ENCODE data around the gene PNCK.
"Not testable (repeated sequence)": the region's sequence is repeated elsewhere in the genome, so short reads cannot be mapped to it uniquely, and the experiment has no call there.

PNCK gene

DNA sequence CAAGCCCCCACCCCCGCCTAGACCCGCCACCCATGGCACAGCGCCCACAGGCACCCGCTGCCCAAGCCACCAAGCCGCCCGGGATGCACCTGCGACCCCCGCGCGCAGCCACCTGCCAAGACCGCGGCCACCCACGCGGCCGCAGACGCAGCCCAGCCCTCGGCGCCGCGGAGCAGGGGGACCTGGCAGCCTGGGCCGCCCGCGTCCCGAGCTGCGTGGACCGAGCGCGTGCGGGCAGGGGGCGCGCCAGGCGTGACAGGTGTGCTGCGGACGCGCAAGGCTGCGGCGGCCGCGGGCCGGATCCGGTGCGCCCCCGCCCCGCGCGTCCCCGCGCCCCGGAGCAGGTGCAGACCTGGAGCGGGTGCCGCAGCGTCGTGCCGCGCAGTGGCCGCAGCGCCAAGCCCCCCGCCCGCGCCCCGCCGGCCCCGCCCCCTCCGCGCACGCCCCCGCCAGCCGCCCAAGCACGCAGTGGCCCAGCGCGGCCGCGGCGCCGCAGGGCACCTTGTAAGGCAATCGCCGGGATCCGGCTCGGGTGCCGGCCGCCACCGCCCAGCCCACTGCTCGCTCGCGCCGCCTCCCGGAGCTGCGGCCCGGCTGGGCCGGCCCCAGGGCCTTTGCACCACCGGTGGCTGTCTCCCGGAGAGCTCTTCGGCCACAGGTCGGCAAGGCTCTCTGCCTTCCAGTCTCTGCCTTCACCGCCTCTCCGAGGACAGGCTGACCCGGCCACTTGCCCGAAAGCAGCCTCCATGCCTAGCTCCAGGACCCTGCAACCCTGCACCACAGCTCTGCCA is at the start of gene PNCK:
Gene PNCK (minus strand): TSS at position 386 of the 791 bp plus-strand sequence. CDS start 737 bp downstream, outside the sequence.
- no peak for DNase-seq

DNA sequence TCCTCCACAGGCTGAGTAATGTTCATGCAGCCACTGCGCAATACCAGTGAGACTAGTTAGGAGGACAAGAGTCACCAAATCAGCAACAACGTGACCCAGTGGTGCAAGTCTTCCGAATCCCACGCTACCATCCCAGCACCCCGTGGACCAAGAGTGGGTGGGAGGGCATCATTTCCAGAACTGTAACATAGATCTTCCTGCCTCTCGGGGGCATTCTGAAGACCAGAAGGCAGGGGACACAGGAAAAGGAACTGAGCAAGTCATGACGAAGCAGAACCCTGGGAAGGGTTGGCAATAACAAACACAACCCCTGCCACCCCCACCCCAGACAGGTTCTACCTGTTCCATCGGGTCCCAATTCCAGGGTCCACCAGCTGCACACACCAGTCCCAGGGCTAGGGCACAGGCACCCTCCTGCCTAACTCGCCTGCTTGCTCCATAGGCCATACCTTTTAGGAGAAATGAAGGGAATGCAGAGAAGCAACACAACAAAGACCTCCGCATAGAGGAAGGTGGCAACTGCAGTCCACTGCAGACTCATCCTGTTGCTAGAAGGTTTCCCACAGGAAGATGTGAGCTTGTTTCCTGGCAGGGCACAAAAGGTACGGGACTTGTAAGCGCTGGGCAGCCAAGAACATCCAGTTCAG is 49.2 kb upstream of the PNCK start:
- no peak for DNase-seq

DNA sequence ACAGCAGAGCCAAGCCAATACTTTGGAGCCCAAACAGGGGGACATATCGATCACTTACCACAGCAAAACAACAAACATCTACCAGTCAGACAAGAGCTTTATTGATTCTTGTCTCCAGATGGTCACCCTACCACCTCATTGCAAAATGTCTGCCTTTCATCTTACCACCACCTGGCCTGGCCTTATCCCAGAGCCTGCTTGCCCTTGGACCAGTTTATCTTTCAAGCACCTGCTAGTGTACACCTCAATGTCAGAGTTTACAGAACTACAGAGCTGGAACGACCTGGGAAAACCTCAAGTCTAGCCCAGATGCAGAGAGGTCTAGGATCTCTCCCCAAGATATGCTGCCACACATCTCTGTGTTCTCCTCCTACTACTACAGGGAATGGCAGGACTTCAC is 46.1 kb upstream of the PNCK start:
- DNase-seq = no peak

DNA sequence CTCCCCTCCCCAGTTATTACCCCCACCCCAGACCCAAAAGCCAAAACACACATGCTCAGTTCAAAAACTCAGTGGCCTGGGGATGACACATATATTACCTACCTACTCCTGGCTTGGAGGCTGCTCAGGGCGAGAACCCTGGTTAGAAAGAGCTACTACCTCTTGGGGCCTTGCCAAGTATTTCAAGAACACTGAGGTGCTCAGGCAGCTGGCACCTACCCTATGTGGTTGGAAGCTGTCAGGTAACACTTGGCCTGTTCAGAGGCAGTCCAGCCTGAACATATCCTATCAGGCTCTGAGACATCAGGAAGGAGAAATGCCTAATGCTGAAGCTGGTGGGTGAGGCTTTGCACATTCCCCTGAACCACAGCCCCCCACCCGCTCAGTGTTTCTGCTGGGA is 45.6 kb upstream of the PNCK start:
- no peak for DNase-seq

DNA sequence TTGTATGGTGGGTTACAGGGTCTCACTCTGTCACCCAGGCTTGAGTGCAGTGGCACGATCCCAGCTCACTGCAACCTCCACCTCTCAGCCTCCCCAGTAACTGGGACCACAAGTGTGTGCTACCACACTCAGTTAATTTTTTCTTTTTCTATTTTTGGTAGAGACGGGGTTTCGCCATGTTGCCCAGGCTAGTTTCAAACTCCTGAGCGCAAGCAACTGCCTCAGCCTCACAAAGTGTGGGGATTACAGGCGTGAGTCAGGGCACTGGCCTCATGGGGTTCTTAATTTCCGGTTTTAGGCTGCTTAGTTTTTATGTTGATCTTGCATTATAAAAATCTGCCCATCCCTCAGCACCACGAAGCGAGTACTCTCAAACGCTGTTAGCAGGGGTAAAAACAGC is 43.8 kb upstream of the PNCK start:
- no peak for DNase-seq

DNA sequence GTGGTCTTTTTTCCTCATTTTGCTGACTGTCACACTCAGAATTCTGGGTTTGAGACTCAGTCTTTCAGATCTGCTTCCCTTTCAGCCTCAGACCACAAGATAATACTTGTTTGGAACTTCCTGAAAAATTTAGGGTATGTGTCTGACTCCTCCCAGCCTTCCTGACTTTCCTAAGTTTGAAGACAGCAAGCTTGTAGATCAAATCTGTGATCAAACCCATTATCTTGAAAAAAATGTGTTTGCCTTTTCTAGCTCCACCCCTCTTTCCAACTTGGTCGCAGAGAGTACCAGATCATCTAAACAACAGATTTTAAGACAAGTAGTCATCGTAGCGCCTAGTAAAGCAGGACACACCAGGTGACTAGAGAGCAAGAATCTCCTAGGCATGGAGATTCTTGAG is 40.6 kb upstream of the PNCK start:
- no peak for DNase-seq

DNA sequence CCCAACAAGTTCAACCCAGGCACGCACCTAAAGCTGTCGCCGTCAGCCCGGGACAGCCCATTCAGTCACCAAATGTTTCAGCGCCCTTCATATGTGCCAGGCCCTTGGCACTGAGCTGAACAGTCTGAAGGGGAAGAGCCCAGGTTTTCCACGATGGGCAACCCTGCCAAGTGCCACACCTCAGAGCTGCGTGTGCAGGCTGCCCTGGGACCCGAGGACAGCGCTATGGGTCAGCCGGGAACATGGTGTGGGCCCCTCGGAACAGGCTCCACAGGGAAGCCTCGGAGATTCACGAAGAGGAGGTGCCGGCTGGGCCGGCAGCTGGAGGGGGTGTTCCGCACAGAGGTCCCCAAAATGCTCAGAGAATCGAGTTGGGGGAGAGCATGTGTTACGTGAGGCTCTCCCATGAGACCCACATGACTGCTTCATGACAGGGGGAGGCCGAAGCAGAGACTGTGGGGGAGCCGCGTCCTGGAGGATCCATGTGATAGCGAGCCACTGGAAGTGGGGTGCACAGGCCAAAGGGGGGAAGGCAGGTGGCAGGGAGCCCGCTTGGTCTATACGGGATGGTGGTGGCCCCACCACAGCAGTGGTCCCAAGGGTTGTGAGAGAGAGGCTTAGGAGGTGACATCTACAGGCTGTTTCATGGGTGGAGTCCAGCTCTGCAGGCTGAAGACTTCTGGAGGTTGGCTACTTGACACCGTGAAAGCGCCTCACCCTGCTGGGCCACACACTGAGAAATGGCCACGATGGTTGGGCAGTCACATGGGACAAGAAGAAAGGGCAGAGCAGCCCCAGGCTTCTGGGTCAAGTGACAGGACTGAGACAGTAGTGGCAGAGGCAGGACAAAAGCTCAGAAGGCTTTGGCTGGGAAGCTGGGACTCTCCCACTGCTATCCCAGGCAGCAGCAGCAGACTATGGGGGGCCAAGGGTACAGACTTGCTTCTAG is 36.4 kb upstream of the PNCK start:
- DNase-seq = no peak

DNA sequence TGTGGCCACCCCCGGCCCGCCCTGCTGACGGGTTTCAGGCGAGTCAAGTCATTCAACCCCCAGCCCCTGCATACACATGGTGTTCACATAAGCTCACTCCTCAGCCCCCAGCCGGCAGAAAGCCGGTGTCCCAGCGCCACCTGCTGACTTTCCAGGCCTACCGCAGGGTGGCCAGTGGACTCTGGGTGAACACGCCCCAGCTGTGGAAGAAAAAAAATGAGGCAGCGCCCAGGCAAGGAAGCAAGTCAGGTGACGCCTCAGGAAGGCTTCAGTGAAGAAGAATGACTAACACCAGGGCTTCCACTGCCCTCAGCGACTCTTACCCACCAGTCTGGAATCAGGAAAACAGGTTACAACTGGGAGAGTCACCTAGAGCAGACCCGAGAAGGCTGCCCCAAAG is 34.8 kb upstream of the PNCK start:
- DNase-seq = no peak

DNA sequence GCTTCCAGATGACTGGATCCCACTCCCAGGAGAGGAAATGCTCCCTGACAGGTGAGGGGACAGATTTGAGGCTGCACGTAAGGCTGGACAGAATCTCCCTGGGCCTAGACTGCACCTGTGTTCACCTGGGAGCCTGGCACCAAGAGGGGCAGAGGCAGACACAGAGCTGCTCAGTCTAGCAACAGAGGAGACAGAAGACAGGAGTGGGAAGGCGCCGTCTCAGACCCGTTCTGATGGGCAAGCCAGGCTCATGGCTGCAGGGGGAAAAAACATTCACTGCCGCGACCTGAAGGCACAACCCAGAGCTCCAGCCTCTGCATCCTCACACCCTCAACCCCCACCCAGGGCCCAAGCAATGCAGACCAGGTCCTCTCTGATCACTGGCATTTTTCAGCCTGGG is 33.8 kb upstream of the PNCK start:
- DNase-seq = no peak

DNA sequence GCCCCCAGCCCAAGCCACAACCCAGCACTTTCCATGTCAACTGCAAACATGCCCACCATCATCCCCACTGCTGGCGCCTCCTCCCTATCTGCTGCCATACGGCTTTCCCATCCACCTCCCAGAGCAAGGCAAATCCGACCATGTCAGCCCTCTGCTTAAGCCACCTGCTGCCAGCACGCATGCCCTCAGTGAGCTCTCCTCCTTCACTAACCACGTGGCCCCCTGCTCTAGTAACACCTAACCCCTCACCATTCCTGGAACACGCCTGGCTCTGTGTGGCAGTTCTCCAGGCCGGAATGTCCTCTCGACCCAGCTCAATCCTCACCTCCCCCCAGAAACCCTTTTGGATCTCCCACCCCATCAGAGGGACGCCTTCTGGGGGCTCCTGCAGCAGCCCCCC is 33.2 kb upstream of the PNCK start:
- no peak for DNase-seq

DNA sequence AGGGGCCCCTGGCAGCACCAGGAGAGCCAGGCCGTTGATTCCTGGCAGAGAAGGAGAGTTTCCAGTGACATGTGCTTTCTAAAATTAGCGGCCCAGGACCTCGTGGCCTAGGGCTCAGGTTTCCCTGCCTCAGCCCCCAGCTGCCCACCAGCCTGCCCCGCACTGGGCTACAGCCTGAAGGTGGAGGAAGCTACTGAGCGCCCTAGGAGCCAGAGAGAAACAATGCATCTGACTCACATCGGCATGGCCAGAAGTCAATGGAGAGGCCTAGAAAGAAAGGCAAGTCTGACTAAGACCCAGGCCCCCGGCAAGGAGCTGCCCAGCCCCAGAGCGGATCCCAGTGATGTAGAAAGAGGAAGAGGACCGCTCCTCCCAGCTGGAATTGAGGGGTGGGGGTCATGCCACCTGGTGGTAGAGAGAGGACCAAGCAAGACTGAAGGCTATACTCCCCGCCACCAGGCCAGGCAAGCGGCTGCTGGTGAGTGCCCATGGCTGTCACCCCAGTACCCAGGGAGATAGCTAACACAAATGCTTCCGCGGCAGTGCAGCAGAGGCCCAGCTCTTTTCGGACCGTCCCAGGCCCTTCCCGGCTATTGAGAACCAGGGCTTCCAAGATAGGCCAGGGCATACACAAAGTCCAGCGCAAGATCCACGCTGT is 31.9 kb upstream of the PNCK start:
- DNase-seq = not testable (repeated sequence)

DNA sequence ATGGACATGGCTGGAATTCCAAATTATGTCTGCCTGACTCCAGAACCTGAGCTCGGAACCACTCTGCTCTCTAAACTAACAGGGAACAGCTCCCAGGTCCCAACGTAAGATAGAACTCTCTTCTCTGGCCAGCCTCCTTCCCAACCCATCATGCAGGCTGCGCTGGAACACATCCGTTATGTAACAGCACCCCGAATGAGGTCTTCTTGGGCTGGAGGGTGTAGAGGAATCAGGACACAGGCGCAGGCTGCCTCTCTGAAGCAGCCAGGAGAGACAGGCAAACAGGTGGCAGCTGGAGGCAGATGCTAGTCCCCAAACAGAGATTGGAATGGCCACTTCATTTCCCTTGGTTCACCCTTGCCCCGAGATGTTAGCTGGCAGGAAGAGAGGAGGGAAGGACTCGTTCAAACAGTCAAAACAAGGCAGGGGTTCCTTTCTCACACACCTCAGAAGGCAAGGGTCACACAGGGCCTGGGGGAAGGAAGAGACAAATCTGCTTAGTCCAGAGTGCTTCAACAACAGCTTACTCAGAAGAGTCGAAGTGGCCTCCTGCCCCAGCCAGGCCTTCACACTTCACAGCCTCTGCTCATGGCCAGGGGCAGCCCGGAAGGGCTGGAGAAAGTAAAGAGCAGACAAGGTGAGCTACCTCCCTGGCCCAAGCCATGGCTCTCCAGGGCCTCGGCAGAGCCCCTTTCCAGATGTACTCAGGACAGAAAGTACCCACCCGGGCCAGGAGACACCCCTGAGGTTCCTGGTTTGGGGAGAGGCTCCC is 31.2 kb upstream of the PNCK start:
- DNase-seq = not testable (repeated sequence)

DNA sequence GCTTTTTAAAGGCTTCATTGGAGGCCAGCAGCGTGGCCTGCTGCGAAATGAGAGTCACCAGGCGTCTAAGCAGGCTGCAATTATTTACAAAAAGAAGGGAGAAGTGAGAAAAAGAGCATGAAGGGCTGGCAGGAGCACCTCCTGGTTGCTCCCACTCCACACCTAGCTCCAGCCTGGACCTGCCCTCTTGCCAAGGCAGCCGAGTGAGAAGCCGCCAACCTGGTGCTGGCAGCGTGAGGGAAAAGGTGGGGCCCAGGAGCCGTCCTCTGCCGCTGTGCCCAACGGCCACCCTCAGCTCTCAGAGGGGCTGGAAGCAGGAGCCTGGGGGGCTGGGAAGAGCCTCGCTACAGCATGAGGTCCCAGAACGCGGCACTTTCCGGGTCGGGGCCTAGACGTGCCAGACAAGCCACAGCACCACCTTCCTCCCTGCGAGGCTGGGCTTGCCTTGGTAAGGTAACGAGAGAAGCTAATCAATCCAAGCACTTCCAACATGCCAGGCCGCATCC is 30.5 kb upstream of the PNCK start:
- no peak for DNase-seq

DNA sequence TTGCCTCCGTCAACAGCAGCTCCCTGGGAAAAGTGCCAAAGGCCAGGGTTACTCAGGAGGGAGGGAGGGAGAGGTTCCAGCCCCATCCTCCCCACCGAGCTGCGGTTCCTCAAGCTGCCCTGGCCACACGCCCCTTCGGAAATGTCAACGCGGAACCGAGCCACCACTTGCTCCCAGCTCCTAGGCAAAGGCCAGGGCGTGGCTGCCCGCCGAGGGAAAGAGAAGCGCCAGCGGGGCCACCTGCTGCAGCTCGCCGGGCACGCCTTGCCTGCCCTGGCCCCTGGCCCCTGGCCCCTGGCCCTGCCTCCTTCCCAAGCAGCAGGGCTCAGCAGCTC is 29.4 kb upstream of the PNCK start:
- DNase-seq = no peak

DNA sequence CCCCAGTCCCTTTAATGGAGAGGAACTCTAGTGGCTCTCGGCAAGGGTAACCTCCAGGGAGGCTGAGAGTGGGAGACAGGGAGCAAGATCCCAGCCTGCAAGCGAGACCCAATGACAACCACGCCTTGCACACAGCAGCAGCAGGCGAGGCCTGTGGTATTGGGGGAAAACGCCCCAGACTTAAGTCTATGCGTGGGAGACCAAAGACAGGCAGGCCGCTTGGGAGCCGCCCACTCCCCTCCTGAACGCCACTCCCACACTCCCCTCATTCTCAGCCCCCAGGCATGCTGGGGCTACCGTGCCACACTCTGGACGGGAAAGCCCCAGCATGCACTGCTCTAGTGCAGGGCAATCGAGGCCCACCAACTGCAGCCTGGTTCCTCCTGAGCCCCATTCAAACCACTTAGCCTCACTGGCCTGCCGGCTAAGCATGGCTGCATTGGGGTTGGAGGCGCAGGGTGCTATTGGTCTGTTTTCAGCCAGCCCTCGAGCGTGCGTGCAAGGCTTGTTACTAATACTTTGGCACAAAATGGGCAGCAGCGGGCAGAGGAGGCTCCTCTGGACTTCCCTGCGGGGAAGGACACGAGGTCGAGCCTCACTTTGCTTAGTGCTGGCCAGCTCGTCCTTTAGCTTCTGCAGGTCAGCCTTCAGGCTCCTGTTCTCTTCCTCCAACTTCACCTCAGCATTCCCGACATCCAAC is 28.9 kb upstream of the PNCK start:
- DNase-seq = no peak

DNA sequence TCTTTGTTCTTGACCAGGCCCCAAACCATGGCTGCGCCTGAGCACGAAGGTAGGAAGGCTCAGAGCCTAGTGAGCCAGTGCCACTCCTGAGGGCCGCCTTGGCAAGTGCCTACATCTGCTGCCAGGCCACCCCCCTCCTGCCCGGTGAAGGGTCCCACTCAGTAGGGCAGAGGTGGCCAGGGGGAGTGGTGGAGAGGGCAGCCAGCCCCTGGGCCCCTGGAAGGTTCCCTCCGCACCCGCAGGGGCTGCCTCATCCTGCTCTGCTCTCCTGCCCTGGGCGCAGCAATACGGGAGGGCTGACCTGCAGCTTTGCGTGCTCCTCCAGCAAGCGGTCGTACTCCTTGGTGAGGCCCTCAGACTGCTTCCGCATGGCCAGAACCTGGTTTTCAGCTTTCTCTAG is 28.1 kb upstream of the PNCK start:
- DNase-seq = no peak

DNA sequence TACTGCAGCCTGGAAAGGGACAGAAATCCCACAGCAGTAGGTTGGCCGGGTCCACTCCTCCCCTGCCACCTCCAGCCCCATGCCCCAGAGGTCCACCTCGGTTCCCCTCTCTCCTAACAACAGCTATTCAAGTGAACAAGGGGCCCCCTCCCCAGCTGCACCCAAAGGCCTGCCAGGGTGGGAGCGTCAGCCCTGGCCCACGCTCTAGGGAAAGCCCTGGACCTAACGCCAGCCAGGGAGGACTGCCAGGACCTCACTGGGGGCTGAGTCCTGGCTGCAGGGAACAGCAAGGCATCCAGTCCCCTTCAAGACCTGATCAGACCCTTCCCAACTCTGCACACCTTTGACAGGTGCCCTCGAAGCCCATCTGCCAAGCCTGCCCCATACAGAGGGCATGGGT is 27.4 kb upstream of the PNCK start:
- DNase-seq = no peak

DNA sequence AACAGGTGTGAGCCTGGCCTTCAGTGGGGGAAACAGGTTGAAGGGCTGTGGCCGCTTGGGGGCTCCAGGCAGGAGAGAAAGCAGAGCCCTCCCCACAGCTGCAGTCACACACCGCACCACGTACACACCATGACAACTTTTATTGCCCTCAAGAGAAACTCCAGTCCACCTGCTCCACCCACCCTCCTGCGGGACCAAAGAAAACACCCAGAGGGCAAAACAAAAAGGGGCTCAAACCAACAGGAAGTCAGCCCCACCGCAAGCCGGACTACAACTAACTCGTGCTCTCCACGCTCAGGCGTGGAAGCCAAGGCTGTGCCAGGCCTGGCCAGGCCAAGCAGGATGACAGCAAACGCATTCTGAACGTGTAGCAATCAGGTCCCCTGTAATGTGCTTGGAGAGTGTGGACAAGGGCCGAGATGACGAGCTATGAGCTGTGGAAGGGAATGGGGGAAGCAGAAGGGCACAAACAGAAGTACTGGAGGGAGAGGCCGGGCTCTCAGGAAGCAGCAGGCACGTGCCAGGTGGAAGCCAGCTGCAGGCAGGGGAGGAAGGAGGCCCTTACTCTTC is 26.8 kb upstream of the PNCK start:
- no peak for DNase-seq

DNA sequence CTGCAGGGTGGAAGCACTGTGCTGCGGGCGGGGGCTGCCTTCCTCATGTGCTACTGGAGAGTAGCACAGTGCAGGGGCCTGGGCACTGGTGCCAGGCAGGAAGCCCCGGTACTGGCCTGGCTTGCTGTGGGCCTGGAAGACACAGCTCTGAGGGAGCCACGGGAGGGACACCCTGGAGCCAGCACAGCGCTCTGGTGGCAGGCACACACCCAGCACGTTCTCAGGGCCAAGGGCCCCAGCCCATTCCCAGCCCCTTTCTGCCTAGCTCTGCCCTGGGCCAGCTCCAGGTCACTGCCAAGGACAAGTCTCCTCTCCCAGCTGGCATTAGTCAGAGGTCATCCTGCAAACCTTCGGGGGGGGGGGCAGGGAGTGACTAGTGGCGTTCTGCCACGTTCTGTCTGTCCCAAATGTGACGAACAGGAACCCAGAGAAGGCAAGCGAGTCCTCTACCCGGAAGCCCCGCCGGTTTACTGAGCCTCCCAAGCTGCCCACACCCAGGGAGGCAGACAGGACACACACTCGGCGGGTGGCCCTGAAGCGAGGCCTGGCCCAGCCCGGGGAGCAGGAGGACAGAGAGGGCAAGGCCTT is 26.3 kb upstream of the PNCK start:
- not testable (repeated sequence) for DNase-seq

DNA sequence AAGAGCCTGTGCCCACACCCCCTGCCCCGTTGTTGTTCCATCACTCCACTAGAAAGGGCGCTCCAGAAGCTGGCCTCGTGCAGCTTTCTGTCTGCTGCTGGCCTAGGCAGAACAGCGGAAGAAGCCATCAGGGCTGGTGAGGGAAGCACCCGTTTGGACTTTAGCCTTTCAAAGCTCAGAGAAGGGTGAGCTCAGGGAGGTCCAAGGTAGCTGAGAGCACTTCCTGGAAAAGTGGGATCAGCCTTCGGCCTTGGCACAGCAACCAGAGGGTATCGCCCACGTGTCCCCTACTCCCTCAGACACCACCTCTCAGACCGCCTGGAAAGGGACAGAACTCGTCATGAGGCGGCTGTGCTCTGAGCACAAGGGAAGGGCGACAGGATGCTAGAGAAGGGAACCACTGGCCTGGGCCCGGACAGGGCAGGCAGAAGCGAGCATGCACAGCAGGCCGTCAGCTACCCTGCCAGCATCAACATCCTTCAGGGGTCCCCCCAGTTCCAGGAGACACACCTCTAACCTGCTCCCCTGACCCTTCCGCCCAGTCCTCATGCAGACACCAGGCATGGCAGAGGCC is 25.7 kb upstream of the PNCK start:
- DNase-seq = not testable (repeated sequence)

All from activated gamma-delta T cell treated with Interleukin-2 at 50 U/mL for 16 hours (primary cell).